Measurements from ENCODE around the gene ZACN.

Gene ZACN

GRCh38 chr17:76104140-76104895, 25.3 kb downstream of the ZACN start:
- no peak for DNase-seq

- DNase-seq, result no peak
Measured at GRCh38 chr17:76104896-76105231, 25.9 kb downstream of the ZACN start.

- peak in 1 of 2 experiments; percentile 29 for DNase-seq
Measured at GRCh38 chr17:76106703-76107102, 27.7 kb downstream of the ZACN start.

GRCh38 chr17:76107509-76107908, 28.5 kb downstream of the ZACN start:
- DNase-seq, result peak in 1 of 2 experiments; percentile 55

GRCh38 chr17:76111956-76112355, 33.0 kb downstream of the ZACN start:
- DNase-seq, result no peak

- no peak for DNase-seq
Measured at GRCh38 chr17:76115138-76115754, 36.3 kb downstream of the ZACN start.

GRCh38 chr17:76119409-76120371, 40.7 kb downstream of the ZACN start:
- no peak for DNase-seq

- DNase-seq, result no peak
Measured at GRCh38 chr17:76120658-76121008, 41.7 kb downstream of the ZACN start.

GRCh38 chr17:76121932-76122430, 43.0 kb downstream of the ZACN start:
- no peak for DNase-seq

GRCh38 chr17:76122431-76123190, 43.6 kb downstream of the ZACN start:
- DNase-seq, result no peak

- no peak for DNase-seq
Measured at GRCh38 chr17:76123191-76123499, 44.2 kb downstream of the ZACN start.

- DNase-seq, result no peak
Measured at GRCh38 chr17:76123749-76124581, 45.0 kb downstream of the ZACN start.

- DNase-seq, result peak in 1 of 2 experiments; percentile 39
Measured at GRCh38 chr17:76124582-76125390, 45.8 kb downstream of the ZACN start.

GRCh38 chr17:76125391-76125675, 46.4 kb downstream of the ZACN start:
- DNase-seq, result no peak

- DNase-seq, result no peak
Measured at GRCh38 chr17:76125922-76126321, 46.9 kb downstream of the ZACN start.

- no peak for DNase-seq
Measured at GRCh38 chr17:76130473-76130872, 51.5 kb downstream of the ZACN start.

- DNase-seq, result no peak
Measured at GRCh38 chr17:76131051-76131691, 52.2 kb downstream of the ZACN start.

- DNase-seq, result no peak
Measured at GRCh38 chr17:76131692-76132573, 53.0 kb downstream of the ZACN start.

All from NCI-H524 (cell line).